Neural crest cell (in vitro differentiated cells): ENCODE data around the gene PFKFB3. TPM values are rescaled to one million over a fixed set of nuclear protein-coding genes. Genes with fewer than 3 reads are reported as not detected.
A peak's percentile ranks its signal among the peaks of the same experiment; 100 is the strongest.
"Not testable (repeated sequence)": the region's sequence is repeated elsewhere in the genome, so short reads cannot be mapped to it uniquely, and the experiment has no call there.

Experiments used
- DNase-seq: peaks from one replicate; pipeline ENCODE4 v3.0.0; 2021; ENCODE audit warnings: low read depth, mixed read lengths, low spot score
- H3K27ac Mint-ChIP-seq: one replicate; pipeline ENCODE4 v1.8.0; 2021; ENCODE audit warnings: mild to moderate bottlenecking, mixed read lengths; ENCODE audit not compliant: unreplicated experiment
- H3K27me3 Mint-ChIP-seq: 2 replicates; pipeline ENCODE4 v1.8.0; 2021; ENCODE audit warnings: low read depth, mild to moderate bottlenecking, mixed read lengths
- H3K36me3 Mint-ChIP-seq: 2 replicates; pipeline ENCODE4 v1.8.0; 2021; ENCODE audit warnings: low read depth, mild to moderate bottlenecking, mixed read lengths
- H3K4me1 Mint-ChIP-seq: 2 replicates; pipeline ENCODE4 v1.8.0; 2021; ENCODE audit warnings: mixed read lengths
- H3K4me3 Mint-ChIP-seq: one replicate; pipeline ENCODE4 v1.8.0; 2021; ENCODE audit warnings: mild to moderate bottlenecking, mixed read lengths
- H3K9me3 Mint-ChIP-seq: 2 replicates; pipeline ENCODE4 v1.8.0; 2021; ENCODE audit warnings: mixed read lengths
- CTCF ChIP-seq: fragments of 200-600 bp; sonication (generic); conservative IDR thresholded peaks from 2 replicates; pipeline ENCODE4 v1.5.0; 2021; ENCODE audit warnings: antibody characterized with exemption, mild to moderate bottlenecking
- total RNA-seq: library from RNA; stranded (reverse); gene quantifications from 2 replicates; pipeline ENCODE4 v1.2.1, GENCODE V29; 2021

PFKFB3 gene
- total RNA-seq, 1 donor from 2014 or later: 36.7 TPM

- no peak for DNase-seq
- no peaks in the 10 kb centered on the region for H3K27me3 Mint-ChIP-seq
- H3K9me3 Mint-ChIP-seq: peaks cover 3% of the 10 kb centered on the region
- peaks cover 9% of the 10 kb centered on the region for H3K36me3 Mint-ChIP-seq
- no peak overlapping the region for H3K4me3 Mint-ChIP-seq
- TF ChIP-seq CTCF: no peak
- peaks cover 5% of the 10 kb centered on the region for H3K4me1 Mint-ChIP-seq
- peak overlapping the region; percentile 67 for H3K27ac Mint-ChIP-seq
Measured at GRCh38 chr10:6236349-6237198, 33.8 kb downstream of the PFKFB3 start.

GRCh38 chr10:6237199-6237530 lies 34.4 kb downstream of the PFKFB3 start:
- no peak overlapping the region for H3K27ac Mint-ChIP-seq
- DNase-seq: no peak
- no peak for TF ChIP-seq CTCF
- H3K4me1 Mint-ChIP-seq: peaks cover 5% of the 10 kb centered on the region
- peaks cover 3% of the 10 kb centered on the region for H3K9me3 Mint-ChIP-seq
- peaks cover 9% of the 10 kb centered on the region for H3K36me3 Mint-ChIP-seq
- no peaks in the 10 kb centered on the region for H3K27me3 Mint-ChIP-seq
- no peak overlapping the region for H3K4me3 Mint-ChIP-seq

- H3K36me3 Mint-ChIP-seq, H3K9me3 Mint-ChIP-seq, H3K27me3 Mint-ChIP-seq, H3K4me1 Mint-ChIP-seq, H3K4me3 Mint-ChIP-seq, DNase-seq: not testable (repeated sequence)
- H3K27ac Mint-ChIP-seq: peak overlapping the region; percentile 47
Measured at GRCh38 chr10:6238587-6239212, 36.0 kb downstream of the PFKFB3 start.

- H3K4me1 Mint-ChIP-seq: peaks cover 5% of the 10 kb centered on the region
- H3K27me3 Mint-ChIP-seq: no peaks in the 10 kb centered on the region
- peaks cover 7% of the 10 kb centered on the region for H3K36me3 Mint-ChIP-seq
- H3K4me3 Mint-ChIP-seq: no peak overlapping the region
- TF ChIP-seq CTCF: no peak
- H3K9me3 Mint-ChIP-seq: peaks cover 3% of the 10 kb centered on the region
- peak overlapping the region; percentile 47 for H3K27ac Mint-ChIP-seq
- no peak for DNase-seq
Measured at GRCh38 chr10:6239213-6239991, 36.7 kb downstream of the PFKFB3 start.

GRCh38 chr10:6240254-6240653 lies 37.5 kb downstream of the PFKFB3 start:
- no peak overlapping the region for H3K27ac Mint-ChIP-seq
- DNase-seq: no peak

More at GRCh38 chr10:6240254-6240653, 37.5 kb downstream of the PFKFB3 start:
- no peak for TF ChIP-seq CTCF
- Mint-ChIP-seq H3K27me3 (no peaks in the 10 kb centered on the region), H3K9me3 (peaks cover 3% of the 10 kb centered on the region), H3K4me3 (no peak overlapping the region), H3K4me1 (peaks cover 5% of the 10 kb centered on the region), H3K36me3 (peaks cover 6% of the 10 kb centered on the region)
